Measurements from ENCODE around the gene EDDM13.
"Not testable (repeated sequence)": the region's sequence is repeated elsewhere in the genome, so short reads cannot be mapped to it uniquely, and the experiment has no call there.

EDDM13 gene

GRCh38 chr19:56321989-56322440, 49.5 kb downstream of the EDDM13 start:
- no peak for DNase-seq

DNA sequence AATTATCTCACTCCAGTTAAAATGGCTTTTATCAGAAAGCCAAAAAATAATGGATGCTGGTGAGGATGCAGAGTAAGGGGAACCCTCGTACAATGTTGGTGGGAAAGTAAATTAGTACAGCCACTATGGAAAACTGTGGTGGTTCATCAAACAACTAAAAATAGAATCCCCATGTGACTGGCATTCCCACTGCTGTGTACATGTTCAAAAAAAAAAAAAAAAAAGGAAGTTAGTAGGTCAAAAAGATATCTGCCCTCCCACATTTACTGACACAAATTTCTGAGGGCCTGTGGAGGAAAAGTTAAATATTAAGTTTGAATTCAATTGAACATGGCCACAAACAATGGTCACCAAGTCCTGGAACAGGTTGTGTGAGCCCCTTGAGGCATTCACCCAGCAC, 51.9 kb downstream of the EDDM13 start:
- no peak for DNase-seq

DNA sequence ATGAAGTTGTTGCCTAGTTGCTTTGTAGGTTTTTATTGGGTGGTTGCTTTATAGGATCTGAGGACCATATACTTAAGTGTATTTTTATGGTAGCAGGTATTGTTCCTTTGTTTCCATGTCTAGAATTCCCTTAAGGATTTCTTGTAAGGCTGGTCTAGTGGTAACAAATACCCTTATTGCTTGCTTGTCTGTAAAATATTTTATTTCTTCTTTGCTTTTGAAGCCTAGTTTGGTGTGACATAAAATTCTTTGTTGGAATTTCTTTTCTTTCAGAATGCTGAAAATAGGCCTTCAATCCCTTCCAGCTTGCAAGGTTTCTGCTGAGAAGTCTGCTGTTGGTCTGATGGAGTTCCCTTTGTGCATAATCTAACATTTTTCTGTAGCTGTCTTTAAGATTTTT, 60.1 kb downstream of the EDDM13 start:
- DNase-seq, result no peak

DNA sequence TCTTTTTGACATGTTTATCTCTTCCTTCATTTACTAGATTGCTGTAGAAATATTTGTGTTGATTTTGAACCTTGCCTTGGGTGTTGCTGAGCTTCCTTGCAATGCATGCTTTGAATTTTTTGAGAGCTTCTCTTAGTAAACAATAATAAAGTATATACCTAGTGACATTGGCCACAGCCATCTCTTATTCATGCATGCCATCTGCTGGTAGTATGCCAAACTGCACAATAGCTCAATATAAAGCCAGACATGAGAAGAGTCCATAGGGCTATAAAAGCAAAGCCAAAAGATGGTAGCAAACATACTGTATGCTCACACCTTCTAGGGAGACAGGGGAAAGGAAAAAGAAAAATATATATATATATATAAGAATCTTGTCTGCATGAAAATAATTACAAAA, 61.0 kb downstream of the EDDM13 start:
- DNase-seq, result no peak

DNA sequence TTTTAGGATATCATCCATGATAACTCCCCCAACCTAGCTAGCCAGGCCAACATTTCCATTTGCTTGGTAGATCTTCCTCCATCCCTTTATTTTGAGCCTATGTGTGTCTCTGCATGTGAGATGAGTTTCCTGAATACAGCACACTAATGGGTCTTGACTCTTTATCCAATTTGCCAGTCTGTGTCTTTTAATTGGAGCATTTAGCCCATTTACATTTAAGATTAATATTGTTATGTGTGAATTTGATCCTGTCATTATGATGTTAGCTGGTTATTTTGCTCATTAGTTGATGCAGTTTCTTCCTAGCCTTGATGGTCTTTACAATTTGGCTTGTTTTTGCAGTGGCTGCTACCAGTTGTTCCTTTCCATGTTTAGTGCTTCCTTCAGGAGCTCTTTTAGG, 62.8 kb downstream of the EDDM13 start:
- DNase-seq, result not testable (repeated sequence)

DNA sequence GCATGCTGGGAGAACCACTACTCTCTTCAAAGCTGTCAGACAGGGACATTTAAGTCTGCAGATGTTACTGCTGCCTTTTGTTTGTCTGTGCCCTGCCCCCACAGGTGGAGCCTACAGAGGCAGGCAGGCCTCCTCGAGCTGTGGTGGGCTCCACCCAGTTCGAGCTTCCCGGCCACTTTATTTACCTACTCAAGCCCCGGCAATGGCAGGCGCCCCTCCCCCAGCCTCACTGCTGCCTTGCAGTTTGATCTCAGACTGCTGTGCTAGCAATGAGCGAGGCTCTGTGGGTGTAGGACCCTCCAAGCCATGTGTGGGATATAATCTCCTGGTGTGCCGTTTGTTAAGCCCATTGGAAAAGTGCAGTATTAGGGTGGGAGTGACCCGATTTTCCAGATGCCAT, 64.5 kb downstream of the EDDM13 start:
- not testable (repeated sequence) for DNase-seq

- DNase-seq, result not testable (repeated sequence)
Measured at GRCh38 chr19:56339031-56339430, 66.5 kb downstream of the EDDM13 start.

DNA sequence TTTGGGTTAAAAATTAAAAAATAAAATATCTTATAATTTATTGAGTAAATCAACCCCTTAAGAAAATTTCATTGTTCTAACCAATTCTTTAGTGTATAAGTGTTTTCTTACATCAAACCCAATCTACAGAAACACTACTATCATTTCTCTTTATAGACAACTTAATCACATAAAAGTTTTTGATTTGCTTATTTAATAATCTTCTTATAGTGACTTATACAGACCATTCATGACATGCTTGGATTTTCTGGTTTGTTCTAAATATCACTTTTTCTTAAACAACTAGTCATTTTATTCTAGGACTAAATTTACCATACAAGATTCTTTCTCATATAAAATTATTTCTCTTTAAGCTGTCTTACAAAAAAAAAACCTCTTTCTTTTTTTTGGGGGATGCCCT, 69.4 kb downstream of the EDDM13 start:
- no peak for DNase-seq

DNA sequence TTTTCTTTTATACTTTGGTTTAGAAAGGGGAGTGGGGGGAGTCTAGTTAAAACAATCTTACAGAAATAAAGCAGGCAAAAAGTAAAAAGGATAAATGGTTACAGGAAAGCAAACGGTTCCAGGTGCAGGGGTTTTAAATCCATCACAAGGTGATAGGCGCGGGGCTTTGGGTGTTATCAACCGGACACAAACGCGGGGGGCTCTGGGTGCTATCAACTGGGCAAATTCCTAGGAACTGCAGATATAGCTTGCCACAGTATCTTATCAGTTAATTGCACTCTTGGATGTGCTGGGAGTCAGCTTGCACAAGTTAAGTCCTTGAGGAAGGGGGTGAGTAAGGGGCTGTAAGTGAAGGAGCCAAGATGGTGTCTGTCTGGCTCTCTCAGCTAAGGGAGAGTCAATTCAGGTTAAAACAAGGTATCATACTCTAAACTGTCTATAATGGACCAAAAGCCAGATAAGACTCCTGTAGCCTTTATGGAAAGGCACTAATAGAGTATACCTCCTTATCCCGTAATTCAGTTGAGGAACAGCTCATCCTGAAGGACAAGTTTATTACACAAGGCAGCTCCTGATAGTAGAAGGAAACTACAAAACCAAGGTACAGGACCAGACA, 74.7 kb downstream of the EDDM13 start:
- no peak for DNase-seq

- no peak for DNase-seq
Measured at GRCh38 chr19:56348289-56348877, 75.8 kb downstream of the EDDM13 start.

GRCh38 chr19:56350416-56351045, 78.0 kb downstream of the EDDM13 start:
- DNase-seq, result peak; percentile 6

GRCh38 chr19:56351208-56351607, 78.7 kb downstream of the EDDM13 start:
- no peak for DNase-seq

- no peak for DNase-seq
Measured at GRCh38 chr19:56355517-56355916, 83.0 kb downstream of the EDDM13 start.

DNA sequence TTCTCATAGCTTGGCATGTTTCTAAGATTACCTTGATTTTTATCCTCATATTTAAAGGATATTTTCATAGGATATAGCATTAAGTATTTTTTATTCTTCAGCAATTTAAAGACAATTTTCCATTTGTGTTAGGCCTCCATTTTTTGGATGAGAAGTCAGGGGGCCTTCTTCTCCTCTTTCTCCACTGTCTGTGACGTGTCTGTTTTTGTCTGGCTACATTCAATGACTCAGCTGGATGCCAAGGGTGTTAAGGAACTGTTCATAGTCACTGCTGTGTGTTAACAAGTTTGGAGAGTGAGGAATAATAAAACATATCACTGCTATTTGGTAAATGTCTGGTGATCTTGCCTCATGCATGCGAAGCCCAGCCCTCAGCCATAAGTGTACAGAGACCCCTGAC, 84.4 kb downstream of the EDDM13 start:
- no peak for DNase-seq
